ENCODE results near the gene MAB21L2. TPM values are rescaled to one million over a fixed set of nuclear protein-coding genes. Genes with fewer than 3 reads are reported as not detected.
A peak's percentile ranks its signal among the peaks of the same experiment; 100 is the strongest.

The MAB21L2 gene
- total RNA-seq, 1 experiment from 2014 or later, result not detected

DNA sequence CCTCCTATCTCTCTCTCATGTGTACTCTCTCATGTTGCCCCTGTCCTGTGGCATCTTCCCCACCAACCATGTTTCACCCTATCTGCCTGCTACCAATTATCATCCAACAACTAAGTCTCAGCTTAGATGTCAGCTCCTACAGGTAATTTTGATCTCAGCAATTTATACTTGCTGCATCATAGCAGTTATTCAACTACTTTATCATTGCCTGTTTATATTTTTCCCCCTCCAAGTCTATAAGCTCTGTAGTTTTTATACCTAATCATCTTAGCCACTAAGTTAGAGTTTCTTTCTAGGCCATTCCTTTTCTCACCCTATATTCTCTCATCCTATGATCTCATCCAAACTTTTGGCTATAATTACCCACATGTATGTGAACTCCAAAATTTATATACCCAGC is 50.7 kb downstream of the MAB21L2 start:
- no peak overlapping the region for H3K18ac ChIP-seq (ENCODE audit: insufficient read length, low read depth, low read length)
- no peak overlapping the region for H3K23ac ChIP-seq (ENCODE audit: insufficient read length, low read depth, low read length)
- H3K27ac ChIP-seq (ENCODE audit: insufficient read length, low read depth, low read length), result no peak overlapping the region
- H3K4me3 Mint-ChIP-seq, result no peak overlapping the region
- H3K9me3 Mint-ChIP-seq, result no peaks in the 10 kb centered on the region
- H2BK120ac ChIP-seq (ENCODE audit: low read depth, low read length, poor library complexity, severe bottlenecking), result no peak overlapping the region
- no peak overlapping the region for H3K4ac ChIP-seq (ENCODE audit: low read depth, low read length)
- no peak overlapping the region for H3K56ac ChIP-seq (ENCODE audit: insufficient read length, low read depth, low read length)
- H3K9ac ChIP-seq (ENCODE audit: extremely low read depth, insufficient read length, low read length), result no peak overlapping the region
- H3K9me3 ChIP-seq (ENCODE audit: control insufficient read depth, low read depth, low read length), result no peaks in the 10 kb centered on the region
- H4K20me1 ChIP-seq (ENCODE audit: control insufficient read depth, insufficient read depth, insufficient read length), result no peaks in the 10 kb centered on the region
- H4K5ac ChIP-seq (ENCODE audit: insufficient read length, low read depth, low read length), result no peak overlapping the region
- no peak overlapping the region for H3T11ph ChIP-seq (ENCODE audit: low read length)
- H2BK15ac ChIP-seq (ENCODE audit: low read depth, low read length), result no peak overlapping the region
- no peak overlapping the region for H4K91ac ChIP-seq (ENCODE audit: insufficient read length, low read depth, low read length)
- H2BK20ac ChIP-seq (ENCODE audit: low read depth, low read length, poor library complexity, severe bottlenecking), result no peak overlapping the region
- H3K79me2 ChIP-seq (ENCODE audit: insufficient read depth, low read length), result no peaks in the 10 kb centered on the region
- no peak overlapping the region for H3K14ac ChIP-seq (ENCODE audit: insufficient read depth, low read length)
- TF ChIP-seq, protein P1, sequence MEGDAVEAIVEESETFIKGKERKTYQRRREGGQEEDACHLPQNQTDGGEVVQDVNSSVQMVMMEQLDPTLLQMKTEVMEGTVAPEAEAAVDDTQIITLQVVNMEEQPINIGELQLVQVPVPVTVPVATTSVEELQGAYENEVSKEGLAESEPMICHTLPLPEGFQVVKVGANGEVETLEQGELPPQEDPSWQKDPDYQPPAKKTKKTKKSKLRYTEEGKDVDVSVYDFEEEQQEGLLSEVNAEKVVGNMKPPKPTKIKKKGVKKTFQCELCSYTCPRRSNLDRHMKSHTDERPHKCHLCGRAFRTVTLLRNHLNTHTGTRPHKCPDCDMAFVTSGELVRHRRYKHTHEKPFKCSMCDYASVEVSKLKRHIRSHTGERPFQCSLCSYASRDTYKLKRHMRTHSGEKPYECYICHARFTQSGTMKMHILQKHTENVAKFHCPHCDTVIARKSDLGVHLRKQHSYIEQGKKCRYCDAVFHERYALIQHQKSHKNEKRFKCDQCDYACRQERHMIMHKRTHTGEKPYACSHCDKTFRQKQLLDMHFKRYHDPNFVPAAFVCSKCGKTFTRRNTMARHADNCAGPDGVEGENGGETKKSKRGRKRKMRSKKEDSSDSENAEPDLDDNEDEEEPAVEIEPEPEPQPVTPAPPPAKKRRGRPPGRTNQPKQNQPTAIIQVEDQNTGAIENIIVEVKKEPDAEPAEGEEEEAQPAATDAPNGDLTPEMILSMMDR (conservative IDR thresholded peaks at IDR 0.05), result no peak
- H3K27ac Mint-ChIP-seq, result 0 out of 7 replicates have a peak overlapping the region, but pooled peaks of 1 of the 3 experiments have one; percentile 28
- no peaks in the 10 kb centered on the region; a peak in 1 of 4 replicates for H3K4me1 Mint-ChIP-seq
- H2AFZ ChIP-seq (ENCODE audit: low read length), result no peak overlapping the region
- H4K8ac ChIP-seq (replicated peaks; ENCODE audit: insufficient read length, low read depth, low read length), result no peak overlapping the region
- no peak overlapping the region for H2BK12ac ChIP-seq (ENCODE audit: insufficient read length, low read depth, low read length)
- H3K23me2 ChIP-seq (ENCODE audit: insufficient read length, low read depth, low read length, poor library complexity, severe bottlenecking), result no peaks in the 10 kb centered on the region
- no peak overlapping the region for H2BK5ac ChIP-seq (ENCODE audit: insufficient read length, low read length)
- no peaks in the 10 kb centered on the region for H3K27me3 Mint-ChIP-seq (ENCODE audit: low read depth)
- no peaks in the 10 kb centered on the region; a peak in 3 of 7 replicates for H3K36me3 Mint-ChIP-seq (ENCODE audit: insufficient read depth in 1 of 3, low read depth in 3 of 3)
- no peaks in the 10 kb centered on the region for H3K4me1 ChIP-seq (ENCODE audit: insufficient read depth, low read length)
- no peak for DNase-seq
- no peak overlapping the region for H2AK5ac ChIP-seq (ENCODE audit: insufficient read length, low read length)
- H3K27me3 ChIP-seq (ENCODE audit: insufficient read depth, low read length), result no peaks in the 10 kb centered on the region
- H3K79me1 ChIP-seq (ENCODE audit: insufficient read depth, low read depth, low read length, poor library complexity, severe bottlenecking), result no peaks in the 10 kb centered on the region
- no peak overlapping the region for H3K4me2 ChIP-seq (ENCODE audit: insufficient read depth, insufficient read length, low read length)

All from H9 (cell line).